AG04450 (cell line): ENCODE results near the gene DPYSL5. TPM values are rescaled to one million over a fixed set of nuclear protein-coding genes. Genes with fewer than 3 reads are reported as not detected.

ENCODE experiments used
- CTCF ChIA-PET: fragments of 300-600, 350-600 bp; formaldehyde crosslinking; extraction: SDS; loops from one replicate; lab custom pipeline; 2022; ENCODE audit warnings: antibody characterized with exemption, inconsistent platforms; lab: Charles Lee
- POLR2A ChIA-PET: fragments of 350-600 bp; formaldehyde crosslinking; extraction: SDS; loops from one replicate; lab custom pipeline; 2021; ENCODE audit warnings: antibody characterized with exemption, inconsistent platforms; lab: Yijun Ruan, JAX
- DNase-seq: peaks from one replicate; pipeline ENCODE4 v3.0.0-alpha.2; 2011; ENCODE audit warnings: low read depth, low spot score
- H3K27ac ChIP-seq: one replicate; pipeline ENCODE4 v1.5.1; 2012; ENCODE audit warnings: low read depth, low read length, control low read depth
- H3K27me3 ChIP-seq: one replicate; pipeline ENCODE4 v1.6.0; 2012; ENCODE audit warnings: low read length; ENCODE audit not compliant: control insufficient read depth, insufficient read depth
- H3K4me3 ChIP-seq: 2 replicates; pipeline ENCODE4 v1.5.1; 2011; ENCODE audit warnings: mild to moderate bottlenecking, low read depth, low read length, control low read depth
- H3K9me3 ChIP-seq: 2 replicates; pipeline ENCODE4 v1.5.1; 2012; ENCODE audit warnings: low read length; ENCODE audit not compliant: control insufficient read depth, insufficient read depth
- polyA plus RNA-seq: library from polyadenylated mRNA; depleted of rRNA; stranded (reverse); fragments of >200 nt; gene quantifications from 2 replicates; pipeline ENCODE4 v1.2.3, GENCODE V29; 2011
- TF ChIP-seq, protein P1 (sequence below): IDR thresholded peaks from 2 replicates; pipeline ENCODE4 v1.5.1; 2011; ENCODE audit warnings: low read depth, low read length, control low read depth, inconsistent platforms

Gene DPYSL5
- polyA plus RNA-seq, 1 experiment, result not detected

GRCh38 chr2:26855466-26855865 lies 7.5 kb downstream of the DPYSL5 start:
- no peak overlapping the region for H3K27ac ChIP-seq
- peaks cover 42% of the 10 kb centered on the region for H3K27me3 ChIP-seq
- TF ChIP-seq, protein P1, sequence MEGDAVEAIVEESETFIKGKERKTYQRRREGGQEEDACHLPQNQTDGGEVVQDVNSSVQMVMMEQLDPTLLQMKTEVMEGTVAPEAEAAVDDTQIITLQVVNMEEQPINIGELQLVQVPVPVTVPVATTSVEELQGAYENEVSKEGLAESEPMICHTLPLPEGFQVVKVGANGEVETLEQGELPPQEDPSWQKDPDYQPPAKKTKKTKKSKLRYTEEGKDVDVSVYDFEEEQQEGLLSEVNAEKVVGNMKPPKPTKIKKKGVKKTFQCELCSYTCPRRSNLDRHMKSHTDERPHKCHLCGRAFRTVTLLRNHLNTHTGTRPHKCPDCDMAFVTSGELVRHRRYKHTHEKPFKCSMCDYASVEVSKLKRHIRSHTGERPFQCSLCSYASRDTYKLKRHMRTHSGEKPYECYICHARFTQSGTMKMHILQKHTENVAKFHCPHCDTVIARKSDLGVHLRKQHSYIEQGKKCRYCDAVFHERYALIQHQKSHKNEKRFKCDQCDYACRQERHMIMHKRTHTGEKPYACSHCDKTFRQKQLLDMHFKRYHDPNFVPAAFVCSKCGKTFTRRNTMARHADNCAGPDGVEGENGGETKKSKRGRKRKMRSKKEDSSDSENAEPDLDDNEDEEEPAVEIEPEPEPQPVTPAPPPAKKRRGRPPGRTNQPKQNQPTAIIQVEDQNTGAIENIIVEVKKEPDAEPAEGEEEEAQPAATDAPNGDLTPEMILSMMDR, result no peak
- ChIA-PET CTCF (interaction anchor here (2.7 kb wide), 1 partner anchor 9 kb away, joined by 12 read pairs; no protein-coding TSS in a partner anchor), POLR2A (no interaction called here)
- no peak for DNase-seq
- no peaks in the 10 kb centered on the region for H3K9me3 ChIP-seq
- no peak overlapping the region for H3K4me3 ChIP-seq

DNA sequence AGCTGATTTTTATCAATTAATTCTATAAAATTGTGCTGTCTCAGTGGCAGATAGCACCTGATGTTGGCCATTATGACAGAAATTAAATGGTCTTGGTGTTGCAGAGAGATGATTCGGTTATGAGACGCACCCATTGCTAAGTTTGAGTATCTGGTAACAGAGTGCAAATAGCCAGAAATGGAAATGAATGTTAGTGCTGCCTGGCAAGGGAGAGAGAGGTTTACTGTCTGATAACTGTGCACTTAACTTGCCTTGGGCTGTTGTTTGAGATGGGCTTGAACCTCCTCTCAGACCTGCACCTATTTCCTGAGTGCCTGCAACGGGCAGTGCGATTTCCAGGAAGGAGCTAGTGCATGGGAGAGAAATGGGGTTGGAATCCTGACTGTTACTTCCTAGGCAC lies 11.7 kb downstream of the DPYSL5 start:
- H3K27me3 ChIP-seq, result peaks cover 35% of the 10 kb centered on the region
- ChIA-PET POLR2A (no interaction called here), CTCF (interaction anchor here (0.6 to 2.2 kb wide), 2 partner anchors 14 to 157 kb away, joined by 3 to 9 read pairs; no protein-coding TSS in a partner anchor)
- no peak overlapping the region for H3K27ac ChIP-seq
- no peaks in the 10 kb centered on the region for H3K9me3 ChIP-seq
- DNase-seq, result no peak
- TF ChIP-seq, protein P1, result no peak
- no peak overlapping the region for H3K4me3 ChIP-seq

GRCh38 chr2:26860211-26860850 lies 12.4 kb downstream of the DPYSL5 start:
- ChIA-PET CTCF (interaction anchor here (0.6 to 2.2 kb wide), 4 partner anchors 14 to 156 kb away, joined by 3 to 9 read pairs (median 6); no protein-coding TSS in a partner anchor), POLR2A (no interaction called here)
- TF ChIP-seq, protein P1, result no peak
- H3K4me3 ChIP-seq, result no peak overlapping the region
- peaks cover 35% of the 10 kb centered on the region for H3K27me3 ChIP-seq
- no peaks in the 10 kb centered on the region for H3K9me3 ChIP-seq
- DNase-seq, result no peak
- no peak overlapping the region for H3K27ac ChIP-seq

DNA sequence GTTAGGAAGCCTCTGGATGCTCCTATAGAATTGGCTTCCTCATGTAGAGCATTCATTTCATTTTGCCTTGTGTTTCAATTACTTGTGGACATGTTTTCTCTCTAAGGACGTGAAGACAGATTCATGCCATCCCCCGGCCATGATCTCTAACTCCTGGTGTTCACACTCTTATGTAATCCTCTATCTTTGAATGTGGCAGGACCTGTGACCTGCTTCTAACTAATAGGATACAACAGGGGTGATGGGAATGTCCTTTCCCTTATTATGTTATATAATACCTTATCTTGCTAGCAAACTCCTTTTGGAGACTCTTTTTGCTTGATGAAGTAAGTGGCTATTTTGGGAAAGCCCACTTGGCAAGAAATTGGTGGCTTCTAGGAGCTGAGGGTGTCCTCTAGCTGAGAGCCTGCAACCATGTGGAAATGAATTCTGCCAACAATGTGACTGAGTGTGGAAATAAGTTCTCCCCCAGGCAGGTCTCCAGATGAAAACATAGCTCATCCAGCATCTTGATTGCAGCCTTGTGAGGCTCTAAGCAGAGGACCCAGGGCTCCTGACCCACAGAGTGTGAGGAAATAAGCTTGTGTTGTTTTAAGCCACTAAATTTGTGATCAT lies 13.8 kb downstream of the DPYSL5 start:
- Histone ChIP-seq H3K9me3 (no peaks in the 10 kb centered on the region), H3K4me3 (no peak overlapping the region), H3K27me3 (peaks cover 43% of the 10 kb centered on the region), H3K27ac (no peak overlapping the region)
- ChIA-PET CTCF (interaction anchor here (1.0 to 1.8 kb wide), 2 partner anchors 16 to 100 kb away, joined by 3 to 8 read pairs; no protein-coding TSS in a partner anchor), POLR2A (no interaction called here)
- TF ChIP-seq, protein P1, result no peak
- no peak for DNase-seq

GRCh38 chr2:26864226-26864625 lies 16.3 kb downstream of the DPYSL5 start:
- no peak for DNase-seq
- Histone ChIP-seq H3K4me3 (no peak overlapping the region), H3K27ac (no peak overlapping the region), H3K27me3 (peaks cover 35% of the 10 kb centered on the region), H3K9me3 (no peaks in the 10 kb centered on the region)
- TF ChIP-seq, protein P1, result no peak
- CTCF ChIA-PET, result no interaction called here
- POLR2A ChIA-PET, result no interaction called here
